K562 (cell line): Measurements from ENCODE around the gene ZNF821. TPM values are rescaled to one million over a fixed set of nuclear protein-coding genes. Genes with fewer than 3 reads are reported as not detected.

Experiments
- CBX3 ChIP-seq, 2 experiments: IDR thresholded peaks; 1 replicate in 1 of 2; 2 replicates in 1 of 2; pipeline ENCODE4 v1.6.1; 2012; ENCODE audit warnings: inconsistent platforms in 2 of 2, low read length in 2 of 2, borderline replicate concordance in 1 of 2, control low read depth in 1 of 2
- CEBPG ChIP-seq, 3 experiments: fragments of 200-800 bp in 1 of 3; sonication (Bioruptor generic) in 1 of 3; sonication (generic) in 1 of 3; formaldehyde crosslinking in 1 of 3; IDR thresholded peaks in 2 of 3; conservative IDR thresholded peaks in 1 of 3; 2 replicates each; pipeline versions ENCODE4 v1.6.1 to v1.8.0; 2016 to 2022; ENCODE audit warnings: missing compliant biosample characterization in 2 of 3, missing genetic modification characterization in 2 of 3, mild to moderate bottlenecking in 1 of 3, missing genetic modification reagents in 1 of 3
- CREM ChIP-seq: IDR thresholded peaks from 2 replicates; pipeline ENCODE4 v1.6.1; 2014; ENCODE audit warnings: antibody characterized with exemption, low read depth
- DIDO1 ChIP-seq: fragments of 450-650 bp; IDR thresholded peaks from 2 replicates; pipeline ENCODE4 v1.6.1; 2016; ENCODE audit warnings: low read depth, missing biosample characterization, missing genetic modification characterization
- HNRNPL ChIP-seq: fragments of 200-400 bp; formaldehyde crosslinking; IDR thresholded peaks from 2 replicates; pipeline ENCODE4 v1.6.1; 2017; ENCODE audit warnings: low read depth, mild to moderate bottlenecking, low read length
- HNRNPLL ChIP-seq: fragments of 200-400 bp; formaldehyde crosslinking; IDR thresholded peaks from 2 replicates; pipeline ENCODE4 v1.6.1; 2017; ENCODE audit warnings: low read length, low read depth, mild to moderate bottlenecking; ENCODE audit not compliant: poor library complexity, severe bottlenecking
- KDM5B ChIP-seq: fragments of 200-600 bp; sonication (generic); IDR thresholded peaks from 2 replicates; pipeline ENCODE4 v1.6.1; 2012; ENCODE audit warnings: low read depth, mild to moderate bottlenecking, moderate library complexity, low read length, control low read depth, inconsistent platforms; ENCODE audit not compliant: insufficient replicate concordance
- MCM5 ChIP-seq: fragments of 450-650 bp; IDR thresholded peaks from 2 replicates; pipeline ENCODE4 v1.6.1; 2016; ENCODE audit warnings: low read depth
- RCOR1 ChIP-seq, 2 experiments: IDR thresholded peaks; 2 replicates each; pipeline ENCODE4 v1.6.1; 2012; ENCODE audit warnings: low read depth in 2 of 2, low read length in 2 of 2, borderline replicate concordance in 1 of 2, improper control_type of control experiment in 1 of 2
- SAP30 ChIP-seq: fragments of 200-600 bp; sonication (generic); IDR thresholded peaks from 2 replicates; pipeline ENCODE4 v1.6.1; 2012; ENCODE audit warnings: borderline replicate concordance, low read depth, mild to moderate bottlenecking, moderate library complexity, low read length, control low read depth, inconsistent platforms; ENCODE audit not compliant: insufficient read depth, poor library complexity, severe bottlenecking
- SIX5 ChIP-seq, 2 experiments: IDR thresholded peaks; 2 replicates each; pipeline ENCODE4 v1.6.1; 2011; ENCODE audit warnings: low read length in 2 of 2, borderline replicate concordance in 1 of 2, low read depth in 1 of 2, mild to moderate bottlenecking in 1 of 2, moderate library complexity in 1 of 2; ENCODE audit not compliant: insufficient read depth in 1 of 2
- SMARCA5 ChIP-seq: fragments of 450-650 bp; IDR thresholded peaks from 2 replicates; pipeline ENCODE4 v1.6.1; 2016
- STAG1 ChIP-seq: sonication (generic); formaldehyde crosslinking; IDR thresholded peaks from 2 replicates; pipeline ENCODE4 v1.5.0; 2020; ENCODE audit warnings: missing genetic modification reagents, borderline replicate concordance
- YY1 ChIP-seq, 3 experiments: IDR thresholded peaks; 2 replicates each; pipeline ENCODE4 v1.6.1; 2011; ENCODE audit warnings: low read length in 2 of 3, mild to moderate bottlenecking in 2 of 3, moderate library complexity in 2 of 3, borderline replicate concordance in 1 of 3, control low read depth in 1 of 3, low read depth in 1 of 3; ENCODE audit not compliant: insufficient read depth in 3 of 3, insufficient replicate concordance in 2 of 3, control insufficient read depth in 1 of 3, insufficient read length in 1 of 3; ENCODE audit errors: extremely low read depth in 1 of 3
- ZNF830 ChIP-seq: fragments of 250-450 bp; sonication (Bioruptor Pico); IDR thresholded peaks from 2 replicates; pipeline ENCODE4 v1.5.0; 2021; ENCODE audit warnings: mild to moderate bottlenecking
- polyA plus RNA-seq, 8 experiments: library from polyadenylated mRNA; depleted of rRNA in 4 of 8; stranded (reverse) in 5 of 8; unstranded in 3 of 8; fragments of >200 nt; fragmentation: Nextera tagmentation in 2 of 8; fragmentation: Illumina TruSeq in 1 of 8; extraction: Ambion mirVana in 2 of 8; extraction: Trizol in 1 of 8; gene quantifications; 2 replicates each; pipeline versions ENCODE4 v1.2.1 to v1.2.3, GENCODE V29; 2011 to 2014; ENCODE audit warnings: inconsistent platforms in 1 of 8, missing spikeins in 1 of 8
- total RNA-seq, 7 experiments: library from RNA; depleted of rRNA in 6 of 7; stranded (reverse); fragments of >200 nt in 6 of 7; fragmentation: Illumina TruSeq in 2 of 7; extraction: Trizol in 2 of 7; gene quantifications; 2 replicates each; pipeline versions ENCODE4 v1.2.1 to v1.2.3, GENCODE V29; 2011 to 2021; ENCODE audit warnings: low replicate concordance in 1 of 7
- TF ChIP-seq, protein P1 (sequence below): fragments of 250-450 bp; sonication (Bioruptor Pico); IDR thresholded peaks from 2 replicates; pipeline ENCODE4 v1.8.0; 2021; ENCODE audit warnings: moderate library complexity, mild to moderate bottlenecking, inconsistent platforms
- TF ChIP-seq, protein P2 (sequence below), 3 experiments: IDR thresholded peaks in 2 of 3; conservative IDR thresholded peaks in 1 of 3; 2 replicates each; pipeline ENCODE4 v1.5.1; 2011 to 2012; ENCODE audit warnings: low read length in 3 of 3, mild to moderate bottlenecking in 3 of 3, control low read depth in 2 of 3, improper control_type of control experiment in 1 of 3, inconsistent platforms in 1 of 3, low read depth in 1 of 3, mixed read lengths in 1 of 3, moderate library complexity in 1 of 3; ENCODE audit not compliant: insufficient read depth in 2 of 3
- TF ChIP-seq, protein P3 (sequence below): IDR thresholded peaks from 2 replicates; pipeline ENCODE4 v1.6.1; 2011; ENCODE audit warnings: borderline replicate concordance, low read depth, mild to moderate bottlenecking, moderate library complexity, low read length; ENCODE audit not compliant: insufficient read depth, poor library complexity, severe bottlenecking

The ZNF821 gene
- total and polyA plus RNA-seq, 9 of the 15 experiments (the other 6 are each of a cell fraction or from before 2014, with no cell fraction given), result 0.38 to 5.6 (median 3.6) TPM

DNA sequence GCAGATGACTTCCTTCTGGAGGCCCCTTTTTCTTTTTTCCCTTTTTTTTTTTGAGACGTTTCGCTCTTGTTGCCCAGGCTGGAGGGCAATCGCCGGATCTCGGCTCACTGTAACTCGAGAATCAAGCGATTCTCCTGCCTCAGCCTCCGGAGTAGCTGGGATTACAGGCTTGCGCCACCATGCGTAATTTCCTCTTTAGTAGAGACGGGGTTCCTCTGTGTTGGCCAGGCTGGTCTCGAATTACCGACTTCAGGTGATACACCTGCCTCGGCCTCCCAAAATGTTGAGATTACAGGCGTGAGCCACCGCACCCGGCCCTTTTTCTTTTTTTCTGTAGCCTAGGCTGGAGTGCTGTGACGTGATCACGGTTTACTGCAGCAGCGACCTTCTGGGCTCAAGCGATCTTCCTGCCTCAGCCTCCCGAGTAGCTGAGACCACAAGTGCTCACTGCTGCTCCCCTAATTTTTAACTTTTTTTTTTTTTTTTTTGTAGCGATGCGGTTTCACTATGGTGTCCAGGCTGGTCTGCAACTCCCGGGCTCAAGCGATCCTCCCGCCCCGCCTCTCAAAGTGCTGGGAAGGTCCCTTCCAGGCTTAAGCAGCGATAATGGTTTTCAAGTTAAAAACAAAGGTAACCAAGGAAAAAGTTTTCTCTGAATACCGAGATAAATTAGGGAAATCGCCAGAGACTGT, 10.4 kb upstream of the ZNF821 start (continued):
- TF ChIP-seq YY1 (IDR thresholded peaks at IDR 0.05; ENCODE audit: borderline replicate concordance in 1 of 3, control insufficient read depth in 1 of 3, extremely low read depth in 1 of 3, insufficient read depth in 3 of 3, insufficient read length in 1 of 3, insufficient replicate concordance in 2 of 3, low read depth in 1 of 3, low read length in 2 of 3), result peak in 1 of 3 experiments; percentile 9
- no peak for TF ChIP-seq DIDO1 (tag)
- no peak for TF ChIP-seq SMARCA5
- no peak for TF ChIP-seq KDM5B
- TF ChIP-seq SAP30, result peak; percentile 51
- TF ChIP-seq CREM, result peak; percentile 34; the same call in 1 of the 2 replicates
- TF ChIP-seq MCM5, result no peak
- TF ChIP-seq RCOR1 (IDR thresholded peaks at IDR 0.05; ENCODE audit: borderline replicate concordance in 1 of 2, low read depth in 2 of 2, low read length in 2 of 2), result peak in 1 of 2 experiments; percentile 19; a peak in 1 of 4 replicates
- no peak for TF ChIP-seq SIX5 (IDR thresholded peaks at IDR 0.05; ENCODE audit: borderline replicate concordance in 1 of 2, insufficient read depth in 1 of 2, low read depth in 1 of 2, low read length in 2 of 2)
- no peak for TF ChIP-seq CBX3 (IDR thresholded peaks at IDR 0.05; ENCODE audit: borderline replicate concordance in 1 of 2, low read length in 2 of 2)
- TF ChIP-seq, protein P1, sequence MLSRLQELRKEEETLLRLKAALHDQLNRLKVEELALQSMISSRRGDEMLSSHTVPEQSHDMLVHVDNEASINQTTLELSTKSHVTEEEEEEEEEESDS, result no peak
- TF ChIP-seq, protein P2, sequence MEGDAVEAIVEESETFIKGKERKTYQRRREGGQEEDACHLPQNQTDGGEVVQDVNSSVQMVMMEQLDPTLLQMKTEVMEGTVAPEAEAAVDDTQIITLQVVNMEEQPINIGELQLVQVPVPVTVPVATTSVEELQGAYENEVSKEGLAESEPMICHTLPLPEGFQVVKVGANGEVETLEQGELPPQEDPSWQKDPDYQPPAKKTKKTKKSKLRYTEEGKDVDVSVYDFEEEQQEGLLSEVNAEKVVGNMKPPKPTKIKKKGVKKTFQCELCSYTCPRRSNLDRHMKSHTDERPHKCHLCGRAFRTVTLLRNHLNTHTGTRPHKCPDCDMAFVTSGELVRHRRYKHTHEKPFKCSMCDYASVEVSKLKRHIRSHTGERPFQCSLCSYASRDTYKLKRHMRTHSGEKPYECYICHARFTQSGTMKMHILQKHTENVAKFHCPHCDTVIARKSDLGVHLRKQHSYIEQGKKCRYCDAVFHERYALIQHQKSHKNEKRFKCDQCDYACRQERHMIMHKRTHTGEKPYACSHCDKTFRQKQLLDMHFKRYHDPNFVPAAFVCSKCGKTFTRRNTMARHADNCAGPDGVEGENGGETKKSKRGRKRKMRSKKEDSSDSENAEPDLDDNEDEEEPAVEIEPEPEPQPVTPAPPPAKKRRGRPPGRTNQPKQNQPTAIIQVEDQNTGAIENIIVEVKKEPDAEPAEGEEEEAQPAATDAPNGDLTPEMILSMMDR (IDR thresholded peaks at IDR 0.05 in 2 of 3, conservative IDR thresholded peaks at IDR 0.05 in 1 of 3; ENCODE audit: insufficient read depth in 2 of 3, low read depth in 1 of 3, low read length in 3 of 3), result peak in 2 of 3 experiments; percentile 12 to 34; a peak in 2 of 6 replicates
- TF ChIP-seq, protein P3, sequence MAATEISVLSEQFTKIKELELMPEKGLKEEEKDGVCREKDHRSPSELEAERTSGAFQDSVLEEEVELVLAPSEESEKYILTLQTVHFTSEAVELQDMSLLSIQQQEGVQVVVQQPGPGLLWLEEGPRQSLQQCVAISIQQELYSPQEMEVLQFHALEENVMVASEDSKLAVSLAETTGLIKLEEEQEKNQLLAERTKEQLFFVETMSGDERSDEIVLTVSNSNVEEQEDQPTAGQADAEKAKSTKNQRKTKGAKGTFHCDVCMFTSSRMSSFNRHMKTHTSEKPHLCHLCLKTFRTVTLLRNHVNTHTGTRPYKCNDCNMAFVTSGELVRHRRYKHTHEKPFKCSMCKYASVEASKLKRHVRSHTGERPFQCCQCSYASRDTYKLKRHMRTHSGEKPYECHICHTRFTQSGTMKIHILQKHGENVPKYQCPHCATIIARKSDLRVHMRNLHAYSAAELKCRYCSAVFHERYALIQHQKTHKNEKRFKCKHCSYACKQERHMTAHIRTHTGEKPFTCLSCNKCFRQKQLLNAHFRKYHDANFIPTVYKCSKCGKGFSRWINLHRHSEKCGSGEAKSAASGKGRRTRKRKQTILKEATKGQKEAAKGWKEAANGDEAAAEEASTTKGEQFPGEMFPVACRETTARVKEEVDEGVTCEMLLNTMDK, result no peak
- no peak for TF ChIP-seq CEBPG (CRISPR knock-in tag; IDR thresholded peaks at IDR 0.05)
- TF ChIP-seq CEBPG (tag; conservative IDR thresholded peaks at IDR 0.05 in 1 of 2, IDR thresholded peaks at IDR 0.05 in 1 of 2), result peak in 1 of 2 experiments; percentile 37; a peak in 1 of 4 replicates
- TF ChIP-seq STAG1, result no peak
- no peak for TF ChIP-seq ZNF830
- peak; percentile 60 for TF ChIP-seq HNRNPLL
- TF ChIP-seq HNRNPL, result no peak
